WTC11 (cell line): ENCODE results near the gene MOSPD2.

Source experiments
- ATF3 ChIP-seq: sonication (generic); formaldehyde crosslinking; conservative IDR thresholded peaks from 2 replicates; pipeline ENCODE4 v1.8.1; 2022; ENCODE audit warnings: mild to moderate bottlenecking, missing genetic modification reagents
- CBFB ChIP-seq: sonication (generic); formaldehyde crosslinking; IDR thresholded peaks from 2 replicates; pipeline ENCODE4 v1.8.1; 2022; ENCODE audit warnings: mild to moderate bottlenecking, low read depth, missing genetic modification reagents
- CTCF ChIP-seq: fragments of 200-600 bp; IDR thresholded peaks from 2 replicates; pipeline ENCODE4 v1.8.0; 2022; ENCODE audit warnings: antibody characterized with exemption
- E2F5 ChIP-seq: sonication (generic); formaldehyde crosslinking; IDR thresholded peaks from 2 replicates; pipeline ENCODE4 v1.8.1; 2022; ENCODE audit warnings: mild to moderate bottlenecking, moderate library complexity, missing genetic modification reagents
- HMGXB4 ChIP-seq: sonication (generic); formaldehyde crosslinking; IDR thresholded peaks from 2 replicates; pipeline ENCODE4 v1.8.1; 2023; ENCODE audit warnings: mild to moderate bottlenecking, moderate library complexity, missing genetic modification reagents
- JUN ChIP-seq: sonication (generic); formaldehyde crosslinking; IDR thresholded peaks from 2 replicates; pipeline ENCODE4 v1.8.0; 2023; ENCODE audit warnings: mild to moderate bottlenecking, missing genetic modification reagents
- MYBL2 ChIP-seq: sonication (generic); formaldehyde crosslinking; IDR thresholded peaks from 2 replicates; pipeline ENCODE4 v1.8.1; 2023; ENCODE audit warnings: mild to moderate bottlenecking, moderate library complexity, missing genetic modification reagents
- PRDM15 ChIP-seq: sonication (generic); formaldehyde crosslinking; IDR thresholded peaks from 2 replicates; pipeline ENCODE4 v1.8.0; 2022; ENCODE audit warnings: missing genetic modification reagents
- SMAD4 ChIP-seq: sonication (generic); formaldehyde crosslinking; IDR thresholded peaks from 2 replicates; pipeline ENCODE4 v1.8.0; 2022; ENCODE audit warnings: mild to moderate bottlenecking, missing genetic modification reagents

GRCh38 chrX:14941301-14941700 lies 68.1 kb downstream of the MOSPD2 start:
- TF ChIP-seq MYBL2 (no peak), CTCF (no peak), ATF3 (no peak), HMGXB4 (no peak), JUN (CRISPR knock-in tag) (no peak), SMAD4 (CRISPR knock-in tag) (no peak), E2F5 (CRISPR knock-in tag) (no peak), CBFB (CRISPR knock-in tag) (no peak), PRDM15 (no peak)
